B cell (primary cell): ENCODE results near the gene DDIT4. TPM values are rescaled to one million over a fixed set of nuclear protein-coding genes. Genes with fewer than 3 reads are reported as not detected.
A peak's percentile ranks its signal among the peaks of the same experiment; 100 is the strongest.

ENCODE experiments used
- ATAC-seq: fragments of 200-7000 bp; cut with Tn5 transposase; one replicate; pipeline ENCODE4 v1.10.0; 2021; ENCODE audit warnings: low read depth, mild to moderate bottlenecking, moderate number of reproducible peaks, moderate library complexity
- CTCF ChIA-PET: fragments of 350-600 bp; sonication (Branson Sonifier 250); formaldehyde crosslinking; loops from one replicate; lab custom pipeline; 2021; ENCODE audit warnings: antibody characterized with exemption, inconsistent platforms; lab: Charles Lee
- POLR2A ChIA-PET: fragments of 350-600 bp; sonication (Branson Sonifier 250); formaldehyde crosslinking; loops from one replicate; lab custom pipeline; 2021; ENCODE audit warnings: antibody characterized with exemption; lab: Charles Lee
- DNase-seq: peaks from one replicate; pipeline ENCODE4 v3.0.0; 2013
- H2AFZ ChIP-seq: 2 replicates; pipeline ENCODE4 v1.6.1; 2012; ENCODE audit warnings: mild to moderate bottlenecking, low read depth, low read length; ENCODE audit not compliant: insufficient read depth, poor library complexity, severe bottlenecking
- H3K27ac ChIP-seq, 2 donors: 1 replicate in 1 of 2; 2 replicates in 1 of 2; pipeline ENCODE4 v1.5.1; 2012 to 2013; ENCODE audit warnings: low read length in 2 of 2, mild to moderate bottlenecking in 2 of 2, moderate library complexity in 1 of 2
- H3K27me3 ChIP-seq, 4 experiments: fragments of 200-600 bp in 1 of 4; sonication (generic) in 1 of 4; replicated peaks in 1 of 4; 1 replicate in 2 of 4; 2 replicates in 2 of 4; pipeline versions ENCODE4 v1.6.1 to v1.7.0; 2013 to 2016; ENCODE audit warnings: low read length in 3 of 4, mild to moderate bottlenecking in 2 of 4, mixed read lengths in 1 of 4, moderate library complexity in 1 of 4; ENCODE audit not compliant: insufficient read depth in 4 of 4, control insufficient read depth in 3 of 4; ENCODE audit errors: control extremely low read depth in 1 of 4
- H3K36me3 ChIP-seq, 2 experiments: replicated peaks in 1 of 2; 1 replicate in 1 of 2; 2 replicates in 1 of 2; pipeline versions ENCODE4 v1.6.1 to v1.7.1; 2013; ENCODE audit warnings: low read length in 1 of 2; ENCODE audit not compliant: insufficient read depth in 2 of 2, control insufficient read depth in 1 of 2; ENCODE audit errors: control extremely low read depth in 1 of 2, extremely low read depth in 1 of 2
- H3K4me1 ChIP-seq, 2 donors: fragments of 200-600 bp in 1 of 2; sonication (generic) in 1 of 2; 1 replicate in 1 of 2; 2 replicates in 1 of 2; pipeline versions ENCODE4 v1.5.1 to v1.6.1; 2013 to 2017; ENCODE audit warnings: low read length in 2 of 2; ENCODE audit not compliant: control insufficient read depth in 2 of 2, insufficient read depth in 2 of 2
- H3K4me2 ChIP-seq: replicated peaks from 2 replicates; pipeline ENCODE3; 2012; ENCODE audit warnings: mild to moderate bottlenecking, low read depth, low read length; ENCODE audit not compliant: poor library complexity, severe bottlenecking
- H3K4me3 ChIP-seq, 5 experiments: fragments of 200-600 bp in 1 of 5; sonication (generic) in 1 of 5; 1 replicate in 3 of 5; 2 replicates in 2 of 5; pipeline versions ENCODE4 v1.5.1 to v1.7.0; 2011 to 2016; ENCODE audit warnings: low read length in 4 of 5, mild to moderate bottlenecking in 4 of 5, low read depth in 2 of 5, control low read depth in 1 of 5, moderate library complexity in 1 of 5; ENCODE audit not compliant: insufficient read depth in 1 of 5; ENCODE audit errors: control extremely low read depth in 1 of 5, extremely low read depth in 1 of 5
- H3K79me2 ChIP-seq: fragments of 200-600 bp; sonication (generic); one replicate; pipeline ENCODE4 v1.6.0; 2016; ENCODE audit warnings: low read length; ENCODE audit not compliant: control insufficient read depth, insufficient read depth
- H3K9ac ChIP-seq: fragments of 200-600 bp; sonication (generic); 2 replicates; pipeline ENCODE4 v1.6.1; 2017; ENCODE audit warnings: mild to moderate bottlenecking, low read length, moderate library complexity
- H3K9me3 ChIP-seq, 3 donors: one replicate each; pipeline versions ENCODE4 v1.6.1 to v1.7.1; 2013; ENCODE audit warnings: low read length in 2 of 3; ENCODE audit not compliant: control insufficient read depth in 2 of 3, insufficient read depth in 1 of 3; ENCODE audit errors: control extremely low read depth in 1 of 3
- H4K20me1 ChIP-seq: 2 replicates; pipeline ENCODE4 v1.6.0; 2012; ENCODE audit warnings: mild to moderate bottlenecking, low read length; ENCODE audit not compliant: insufficient read depth, control insufficient read depth, poor library complexity, severe bottlenecking
- H3K27ac Mint-ChIP-seq: one replicate; pipeline ENCODE4 v1.8.0; 2021; ENCODE audit warnings: mixed read lengths
- H3K27me3 Mint-ChIP-seq: one replicate; pipeline ENCODE4 v1.8.0; 2021; ENCODE audit warnings: mixed read lengths
- H3K4me1 Mint-ChIP-seq: one replicate; pipeline ENCODE4 v1.8.0; 2021; ENCODE audit warnings: mixed read lengths
- H3K4me3 Mint-ChIP-seq: one replicate; pipeline ENCODE4 v1.8.0; 2021; ENCODE audit warnings: mixed read lengths
- H3K9me3 Mint-ChIP-seq: one replicate; pipeline ENCODE4 v1.8.0; 2022; ENCODE audit warnings: mixed read lengths; ENCODE audit not compliant: insufficient read depth
- EZH2 ChIP-seq: IDR thresholded peaks from 2 replicates; pipeline ENCODE4 v1.6.1; 2012; ENCODE audit warnings: borderline replicate concordance, low read depth, mild to moderate bottlenecking, moderate library complexity, low read length; ENCODE audit not compliant: insufficient read depth, poor library complexity, severe bottlenecking
- WGBS: methylation state at CpG from one replicate; pipeline ENCODE4 v1.1.5; 2013; ENCODE audit warnings: missing lambda C conversion rate; ENCODE audit not compliant: insufficient coverage; 5-methylcytosine and 5-hydroxymethylcytosine counted together
- intact Hi-C: fragments of 100-400 bp; cut with micrococcal nuclease; formaldehyde crosslinking; loops from one replicate; pipeline ENCODE4 v1.10.0; 2022
- polyA plus RNA-seq: library from polyadenylated mRNA; depleted of rRNA; stranded (reverse); fragments of >200 nt; gene quantifications from 2 replicates; pipeline ENCODE4 v1.2.3, GENCODE V29; 2012
- total RNA-seq, 2 donors: library from RNA; stranded (reverse); fragments of 120-200 nt in 1 of 2; gene quantifications; 1 replicate in 1 of 2; 2 replicates in 1 of 2; pipeline versions ENCODE4 v1.2.3 to v1.2.4, GENCODE V29; 2013 to 2022
- TF ChIP-seq, protein P1 (sequence below): fragments of 200-600 bp; IDR thresholded peaks from one replicate; pipeline ENCODE4 v1.8.0; 2022; ENCODE audit warnings: antibody characterized with exemption, mild to moderate bottlenecking

The DDIT4 gene
- total and polyA plus RNA-seq, 2 donors (not counting 1 experiment from before 2014, with no cell fraction given), result 102 to 110 TPM

DNA sequence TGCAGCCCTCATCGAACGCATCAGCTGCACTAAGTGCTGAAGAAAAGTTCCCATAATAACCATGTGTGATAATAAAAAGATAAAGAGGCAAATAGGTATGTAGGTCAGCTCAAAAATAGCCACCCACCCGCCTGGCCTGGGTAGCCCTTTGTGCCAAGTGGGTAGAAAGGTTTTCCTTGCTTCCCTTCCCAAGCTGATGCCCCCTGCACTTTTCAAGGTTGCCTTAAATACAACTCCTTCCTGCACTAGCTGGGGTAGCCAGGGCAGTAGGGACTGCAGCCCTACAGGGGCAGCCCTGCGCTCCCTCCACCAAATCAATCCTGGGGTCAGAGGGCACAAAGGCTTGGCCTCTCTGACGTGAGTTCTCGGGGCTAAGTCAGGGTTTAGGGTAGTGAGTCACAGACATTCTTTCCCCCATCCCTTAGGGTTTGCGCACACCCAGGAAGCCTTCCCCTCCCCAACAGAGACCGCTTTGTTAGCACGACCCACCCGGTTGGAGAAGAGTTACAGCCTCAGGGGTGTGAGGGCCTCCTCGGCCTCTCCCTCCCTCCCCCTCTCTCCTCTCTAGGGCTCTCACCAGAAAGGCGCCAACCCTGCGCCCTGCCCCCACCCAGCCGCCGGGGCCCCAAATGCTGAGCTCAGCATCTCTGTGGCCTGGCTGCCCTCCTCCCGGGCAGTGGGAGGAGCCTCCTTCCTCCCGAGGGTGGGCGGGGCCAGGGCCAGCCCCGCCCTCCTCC lies 13.3 kb upstream of the DDIT4 start:
- POLR2A ChIA-PET, result interaction anchor here (0.6 to 3.8 kb wide), 13 partner anchors 10 to 73 kb away, joined by 3 to 41 read pairs (median 4); partner anchors contain the start of genes ANAPC16, ASCC1 and DDIT4
- DNase-seq, result peak; percentile 81

More for the DNA sequence above, 13.3 kb upstream of the DDIT4 start:
- Histone ChIP-seq H3K4me1 (peaks cover 52 to 71% of the 10 kb centered on the region in 2 donors), H3K4me2 (peak overlapping the region; percentile 93), H3K79me2 (peaks cover 3% of the 10 kb centered on the region), H4K20me1 (no peaks in the 10 kb centered on the region), H3K9me3 (no peaks in the 10 kb centered on the region), H3K27me3 (no peaks in the 10 kb centered on the region), H3K36me3 (no peaks in the 10 kb centered on the region), H2AFZ (peak overlapping the region; percentile 69), H3K4me3 (peak overlapping the region in 4 of 5 experiments; percentile 70 to 80 (median 74)), H3K9ac (peak overlapping the region; percentile 80), H3K27ac (peak overlapping the region; percentile 47 to 67)
- peak overlapping the region; percentile 94 for H3K4me3 Mint-ChIP-seq
- H3K9me3 Mint-ChIP-seq, result no peaks in the 10 kb centered on the region
- intact Hi-C loops, result loop anchor here (2.0 to 5.0 kb wide), 3 partner anchors 16 to 173 kb away; partner anchors contain the start of genes ANAPC16, ASCC1 and SPOCK2
- peaks cover 53% of the 10 kb centered on the region for H3K4me1 Mint-ChIP-seq
- no peak for TF ChIP-seq EZH2
- TF ChIP-seq, protein P1, sequence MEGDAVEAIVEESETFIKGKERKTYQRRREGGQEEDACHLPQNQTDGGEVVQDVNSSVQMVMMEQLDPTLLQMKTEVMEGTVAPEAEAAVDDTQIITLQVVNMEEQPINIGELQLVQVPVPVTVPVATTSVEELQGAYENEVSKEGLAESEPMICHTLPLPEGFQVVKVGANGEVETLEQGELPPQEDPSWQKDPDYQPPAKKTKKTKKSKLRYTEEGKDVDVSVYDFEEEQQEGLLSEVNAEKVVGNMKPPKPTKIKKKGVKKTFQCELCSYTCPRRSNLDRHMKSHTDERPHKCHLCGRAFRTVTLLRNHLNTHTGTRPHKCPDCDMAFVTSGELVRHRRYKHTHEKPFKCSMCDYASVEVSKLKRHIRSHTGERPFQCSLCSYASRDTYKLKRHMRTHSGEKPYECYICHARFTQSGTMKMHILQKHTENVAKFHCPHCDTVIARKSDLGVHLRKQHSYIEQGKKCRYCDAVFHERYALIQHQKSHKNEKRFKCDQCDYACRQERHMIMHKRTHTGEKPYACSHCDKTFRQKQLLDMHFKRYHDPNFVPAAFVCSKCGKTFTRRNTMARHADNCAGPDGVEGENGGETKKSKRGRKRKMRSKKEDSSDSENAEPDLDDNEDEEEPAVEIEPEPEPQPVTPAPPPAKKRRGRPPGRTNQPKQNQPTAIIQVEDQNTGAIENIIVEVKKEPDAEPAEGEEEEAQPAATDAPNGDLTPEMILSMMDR, result no peak
- ATAC-seq, result peak; percentile 81
- CTCF ChIA-PET, result interaction anchor here (0.6 to 8.3 kb wide), 14 partner anchors 10 to 134 kb away, joined by 3 to 48 read pairs (median 6); partner anchors contain the start of gene DDIT4
- H3K27me3 Mint-ChIP-seq, result no peaks in the 10 kb centered on the region
- WGBS, result 0% methylated on average over 4 of the region's 19 CpGs
- H3K27ac Mint-ChIP-seq, result peak overlapping the region; percentile 89
